NCI-H2171 (cell line): ENCODE data around the gene HAPLN3.

Experiments used
- DNase-seq: peaks from one replicate; lab custom pipeline; 2025; lab: John Stamatoyannopoulos, UW

Gene HAPLN3

GRCh38 chr15:88894348-88894818 is 961 bp downstream of the HAPLN3 start:
- peak; percentile 10 for DNase-seq

GRCh38 chr15:88891540-88892254 is 3.6 kb downstream of the HAPLN3 start:
- peak; percentile 29 for DNase-seq

GRCh38 chr15:88890495-88890894 is 4.8 kb downstream of the HAPLN3 start:
- DNase-seq: no peak

- no peak for DNase-seq
Measured at GRCh38 chr15:88888719-88889118, 6.6 kb downstream of the HAPLN3 start.

- DNase-seq: no peak
Measured at GRCh38 chr15:88887068-88887580, 8.2 kb downstream of the HAPLN3 start.

GRCh38 chr15:88882785-88883184 is 12.6 kb downstream of the HAPLN3 start:
- no peak for DNase-seq

- DNase-seq: no peak
Measured at GRCh38 chr15:88881775-88882174, 13.6 kb downstream of the HAPLN3 start.

- DNase-seq: no peak
Measured at GRCh38 chr15:88880944-88881740, 14.2 kb downstream of the HAPLN3 start.

GRCh38 chr15:88878720-88879184 is 16.6 kb downstream of the HAPLN3 start:
- DNase-seq: peak; percentile 79

GRCh38 chr15:88877906-88878305 is 17.4 kb downstream of the HAPLN3 start:
- DNase-seq: no peak

- no peak for DNase-seq
Measured at GRCh38 chr15:88877415-88877814, 17.9 kb downstream of the HAPLN3 start.

- DNase-seq: no peak
Measured at GRCh38 chr15:88876573-88876972, 18.8 kb downstream of the HAPLN3 start.

- no peak for DNase-seq
Measured at GRCh38 chr15:88874684-88875083, 20.7 kb downstream of the HAPLN3 start.

GRCh38 chr15:88874275-88874674 is 21.1 kb downstream of the HAPLN3 start:
- no peak for DNase-seq

- DNase-seq: no peak
Measured at GRCh38 chr15:88873786-88874185, 21.6 kb downstream of the HAPLN3 start.

GRCh38 chr15:88872706-88873105 is 22.6 kb downstream of the HAPLN3 start:
- no peak for DNase-seq

- no peak for DNase-seq
Measured at GRCh38 chr15:88872106-88872505, 23.2 kb downstream of the HAPLN3 start.

- no peak for DNase-seq
Measured at GRCh38 chr15:88871313-88871712, 24.0 kb downstream of the HAPLN3 start.

GRCh38 chr15:88866295-88866881 is 29.0 kb downstream of the HAPLN3 start:
- DNase-seq: no peak

GRCh38 chr15:88865498-88866099 is 29.7 kb downstream of the HAPLN3 start:
- no peak for DNase-seq

- DNase-seq: no peak
Measured at GRCh38 chr15:88864861-88865497, 30.4 kb downstream of the HAPLN3 start.

GRCh38 chr15:88863412-88863811 is 31.9 kb downstream of the HAPLN3 start:
- DNase-seq: no peak
